ENCODE results near the gene RPL29.

RPL29 gene

DNA sequence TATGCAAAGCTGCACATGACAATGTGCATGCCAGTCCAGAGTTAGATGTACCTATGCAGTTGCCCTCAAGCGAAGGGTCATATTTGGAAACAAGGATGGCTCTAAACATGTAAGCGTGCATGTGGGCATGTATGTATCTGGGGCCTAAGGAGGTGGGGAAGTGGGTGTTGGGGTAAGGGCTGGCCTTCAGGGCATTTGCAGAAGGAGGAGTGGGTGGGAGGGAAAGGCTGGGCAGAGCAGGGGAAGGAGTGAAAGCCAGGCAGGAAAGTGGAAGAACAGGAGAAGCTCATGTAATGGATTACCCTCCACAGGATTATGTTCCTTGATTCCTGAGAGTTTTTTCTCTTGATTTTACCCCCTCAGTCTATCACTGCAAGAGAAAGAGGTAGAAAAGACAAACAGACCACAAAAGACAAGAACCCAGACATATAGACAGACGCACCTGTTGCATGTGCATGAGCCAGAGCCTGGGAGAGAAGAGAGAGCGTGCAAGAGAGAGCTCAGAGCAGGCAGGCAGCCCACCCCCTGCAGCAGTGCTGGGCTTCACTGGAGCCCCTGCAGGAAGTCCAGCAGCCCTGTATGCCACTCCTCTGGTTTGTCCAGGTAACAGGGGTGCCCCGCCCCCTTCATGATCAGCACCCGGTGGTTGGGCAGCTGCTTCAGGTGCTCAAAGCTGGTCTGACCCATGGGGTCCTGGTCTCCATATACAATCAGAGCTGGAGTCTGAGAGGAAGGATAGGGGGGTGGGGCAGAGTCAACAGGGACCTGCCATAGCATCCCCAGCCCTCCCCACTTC, 26.6 kb downstream of the RPL29 start:
- H3K9ac ChIP-seq (ENCODE audit: low read depth, low read length): 0 out of 2 replicates have a peak overlapping the region, but pooled peaks have one; percentile 29
- no peaks in the 10 kb centered on the region for H3K9me3 ChIP-seq (ENCODE audit: control insufficient read depth, insufficient read depth, low read length)
- H3K4me1 ChIP-seq (ENCODE audit: control insufficient read depth, insufficient read depth, low read length): peaks cover 28% of the 10 kb centered on the region
- H3K27ac ChIP-seq (ENCODE audit: low read depth, low read length): peak overlapping the region; percentile 86
- H3K4me3 ChIP-seq (ENCODE audit: low read depth, low read length): peak overlapping the region; percentile 68
- peaks cover 13% of the 10 kb centered on the region for H3K27me3 ChIP-seq (ENCODE audit: control insufficient read depth, insufficient read depth, low read length)
- no peaks in the 10 kb centered on the region for H3K36me3 ChIP-seq (ENCODE audit: control insufficient read depth, insufficient read depth, low read length)

DNA sequence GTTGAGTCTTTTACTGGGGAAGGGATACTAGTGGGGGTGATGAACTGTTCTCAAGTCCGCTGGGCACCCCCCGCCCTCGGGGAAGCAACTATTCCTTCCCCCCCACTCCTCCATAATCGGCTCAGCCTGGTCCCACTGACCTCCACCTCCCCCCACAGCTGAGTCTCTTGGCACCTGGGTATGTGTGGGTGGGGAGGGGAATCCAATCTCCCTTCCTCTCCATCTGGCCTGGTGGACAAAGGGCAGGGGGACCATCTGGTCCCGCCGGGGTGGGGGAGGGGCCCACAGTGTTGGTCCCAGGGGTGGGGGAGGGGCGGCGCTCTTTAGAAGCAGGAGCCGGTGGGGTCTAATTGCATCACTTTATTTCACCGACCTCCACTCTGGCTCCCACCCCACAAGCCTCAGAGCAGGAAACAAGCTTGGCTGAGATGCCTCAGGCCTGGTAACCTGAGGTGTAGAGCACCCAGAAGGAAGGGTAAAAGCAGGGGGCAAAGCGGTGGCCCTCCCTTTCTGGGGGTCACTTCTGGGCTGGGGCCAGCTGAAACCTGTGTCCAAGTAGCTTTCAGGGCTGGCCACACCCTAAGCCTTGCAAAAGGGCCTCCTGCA, 27.4 kb downstream of the RPL29 start:
- Histone ChIP-seq H3K27ac (ENCODE audit: low read depth, low read length) (peak overlapping the region; percentile 86), H3K36me3 (ENCODE audit: control insufficient read depth, insufficient read depth, low read length) (no peaks in the 10 kb centered on the region), H3K9ac (ENCODE audit: low read depth, low read length) (peak overlapping the region; percentile 86), H3K27me3 (ENCODE audit: control insufficient read depth, insufficient read depth, low read length) (peaks cover 12% of the 10 kb centered on the region), H3K9me3 (ENCODE audit: control insufficient read depth, insufficient read depth, low read length) (no peaks in the 10 kb centered on the region), H3K4me3 (ENCODE audit: low read depth, low read length) (peak overlapping the region; percentile 68), H3K4me1 (ENCODE audit: control insufficient read depth, insufficient read depth, low read length) (peaks cover 31% of the 10 kb centered on the region)

DNA sequence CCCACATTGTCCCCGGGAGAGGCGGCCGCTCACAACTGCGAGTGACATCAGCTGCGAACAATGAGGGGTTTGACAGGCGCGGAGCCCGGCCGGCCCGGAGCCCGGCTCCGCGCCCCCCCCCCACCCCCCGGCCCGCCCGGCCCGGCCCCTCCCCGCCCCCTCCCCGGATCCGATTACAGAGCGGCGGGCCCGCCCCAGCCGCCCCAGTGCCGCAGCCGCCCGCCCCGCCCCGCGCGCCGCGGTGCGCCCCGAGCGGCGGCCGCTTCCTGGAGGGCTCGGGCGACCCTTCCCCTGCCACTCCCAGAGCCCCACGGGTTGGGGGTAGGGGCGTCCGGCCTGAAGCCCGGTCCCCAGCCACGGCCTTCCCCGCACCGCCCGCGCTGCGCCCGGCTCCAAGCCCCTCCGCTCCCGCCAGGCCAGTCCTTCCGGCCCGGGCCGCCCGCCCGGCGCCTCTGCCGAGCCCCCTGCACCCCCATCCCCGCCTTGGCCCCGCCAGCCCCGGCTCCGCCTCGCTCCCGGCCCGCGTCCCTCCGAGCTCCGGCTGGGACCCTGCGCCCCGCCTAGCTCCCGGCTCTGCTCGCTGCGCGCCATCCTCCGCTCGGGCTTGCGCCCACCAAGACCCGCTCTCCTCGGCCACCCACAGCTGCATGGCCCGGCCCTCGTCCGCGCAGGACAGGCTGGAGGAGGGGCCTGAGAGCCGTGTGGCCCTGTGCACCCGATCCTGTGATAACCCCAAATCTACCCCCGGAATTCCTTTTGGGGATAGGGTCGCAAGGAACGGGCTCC, 28.1 kb downstream of the RPL29 start, which contains the start of gene PCBP4:
Gene PCBP4, minus strand, starts transcription at position 71 of the 786 bp plus-strand sequence. CDS start 6,214 bp downstream, outside the sequence.
- no peaks in the 10 kb centered on the region for H3K9me3 ChIP-seq (ENCODE audit: control insufficient read depth, insufficient read depth, low read length)
- peaks cover 31% of the 10 kb centered on the region for H3K4me1 ChIP-seq (ENCODE audit: control insufficient read depth, insufficient read depth, low read length)
- peak within 1 kb of the TSS; percentile 86 for H3K27ac ChIP-seq (ENCODE audit: low read depth, low read length)
- H3K9ac ChIP-seq (ENCODE audit: low read depth, low read length): peak within 1 kb of the TSS; percentile 86
- peaks cover 12% of the 10 kb centered on the region for H3K27me3 ChIP-seq (ENCODE audit: control insufficient read depth, insufficient read depth, low read length)
- no peaks in the 10 kb centered on the region for H3K36me3 ChIP-seq (ENCODE audit: control insufficient read depth, insufficient read depth, low read length)
- H3K4me3 ChIP-seq (ENCODE audit: low read depth, low read length): peak within 1 kb of the TSS; percentile 68

DNA sequence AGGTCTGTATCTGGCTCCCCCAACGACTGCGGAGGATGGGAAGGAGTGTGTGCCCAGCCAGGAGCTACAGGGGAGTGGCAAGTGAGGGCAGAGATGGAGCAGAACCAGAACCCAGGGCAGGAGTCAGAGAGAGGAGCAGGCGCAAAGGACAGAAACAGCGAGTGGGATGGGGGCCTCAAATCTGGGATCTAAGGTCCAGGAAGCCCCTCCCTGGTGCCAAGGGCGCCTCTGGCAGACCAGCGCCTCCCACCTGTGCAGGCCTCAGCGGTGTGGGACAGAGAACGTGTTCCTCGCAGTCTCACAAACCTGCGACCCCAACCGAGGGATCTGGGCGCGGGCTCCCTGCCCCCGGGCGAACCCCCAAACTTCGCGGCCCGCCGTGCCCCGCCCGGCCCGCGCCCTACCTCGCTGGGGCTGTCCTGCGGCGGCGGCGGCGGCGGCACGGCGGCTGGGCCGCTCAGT, 28.7 kb downstream of the RPL29 start:
- no peak overlapping the region for H3K9ac ChIP-seq (ENCODE audit: low read depth, low read length)
- H3K4me1 ChIP-seq (ENCODE audit: control insufficient read depth, insufficient read depth, low read length): peaks cover 31% of the 10 kb centered on the region
- H3K27ac ChIP-seq (ENCODE audit: low read depth, low read length): peak overlapping the region; percentile 47
- peaks cover 16% of the 10 kb centered on the region for H3K27me3 ChIP-seq (ENCODE audit: control insufficient read depth, insufficient read depth, low read length)
- H3K4me3 ChIP-seq (ENCODE audit: low read depth, low read length): peak overlapping the region; percentile 62
- no peaks in the 10 kb centered on the region for H3K9me3 ChIP-seq (ENCODE audit: control insufficient read depth, insufficient read depth, low read length)
- H3K36me3 ChIP-seq (ENCODE audit: control insufficient read depth, insufficient read depth, low read length): no peaks in the 10 kb centered on the region

DNA sequence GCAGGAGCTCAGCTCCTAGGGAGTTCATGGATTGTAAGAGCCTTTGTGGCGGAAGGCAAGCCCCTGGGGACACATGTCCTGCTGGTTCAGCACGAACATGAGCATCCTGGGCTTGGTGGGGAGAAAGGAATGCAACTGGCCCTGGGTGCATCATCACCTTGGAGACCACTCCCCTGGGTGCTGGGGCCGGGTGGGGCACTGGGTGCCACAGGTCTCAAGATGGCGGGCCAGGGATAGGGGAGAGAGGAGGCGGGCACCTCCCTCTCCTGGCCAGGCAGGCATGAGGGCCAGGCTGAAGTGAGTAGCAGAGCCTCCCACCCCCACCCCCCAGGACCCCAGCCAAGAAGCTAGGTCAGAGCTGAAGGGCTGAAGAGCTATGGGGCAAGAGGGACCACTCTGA, 29.2 kb downstream of the RPL29 start:
- H3K36me3 ChIP-seq (ENCODE audit: control insufficient read depth, insufficient read depth, low read length): no peaks in the 10 kb centered on the region
- H3K27me3 ChIP-seq (ENCODE audit: control insufficient read depth, insufficient read depth, low read length): peaks cover 17% of the 10 kb centered on the region
- no peak overlapping the region for H3K9ac ChIP-seq (ENCODE audit: low read depth, low read length)
- no peak overlapping the region for H3K27ac ChIP-seq (ENCODE audit: low read depth, low read length)
- peak overlapping the region; percentile 62; the same call in 1 of the 2 replicates for H3K4me3 ChIP-seq (ENCODE audit: low read depth, low read length)
- peaks cover 31% of the 10 kb centered on the region for H3K4me1 ChIP-seq (ENCODE audit: control insufficient read depth, insufficient read depth, low read length)
- no peaks in the 10 kb centered on the region for H3K9me3 ChIP-seq (ENCODE audit: control insufficient read depth, insufficient read depth, low read length)

DNA sequence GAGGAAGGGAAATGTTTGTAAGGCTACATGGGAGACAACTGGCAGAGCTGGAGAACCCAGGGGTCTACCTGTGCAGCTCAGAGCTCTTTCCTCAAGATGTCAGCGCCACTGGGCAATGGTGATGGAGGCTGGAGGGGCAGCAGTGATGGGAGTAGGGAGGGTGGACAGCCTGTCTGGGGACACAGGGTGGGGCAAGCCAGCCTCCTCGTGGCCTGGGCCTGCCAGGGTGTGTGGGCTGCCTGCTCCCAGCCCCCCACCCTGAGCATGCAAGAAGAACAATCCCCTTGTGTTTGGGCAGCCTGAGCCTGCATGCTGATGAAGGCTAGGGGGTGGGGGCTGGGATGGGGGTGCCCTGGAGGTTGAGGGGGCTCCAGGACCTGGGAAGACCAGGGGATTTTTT, 29.7 kb downstream of the RPL29 start:
- no peak overlapping the region for H3K9ac ChIP-seq (ENCODE audit: low read depth, low read length)
- no peak overlapping the region for H3K4me3 ChIP-seq (ENCODE audit: low read depth, low read length)
- no peak overlapping the region for H3K27ac ChIP-seq (ENCODE audit: low read depth, low read length)
- no peaks in the 10 kb centered on the region for H3K36me3 ChIP-seq (ENCODE audit: control insufficient read depth, insufficient read depth, low read length)
- H3K27me3 ChIP-seq (ENCODE audit: control insufficient read depth, insufficient read depth, low read length): peaks cover 17% of the 10 kb centered on the region
- H3K4me1 ChIP-seq (ENCODE audit: control insufficient read depth, insufficient read depth, low read length): peaks cover 31% of the 10 kb centered on the region
- H3K9me3 ChIP-seq (ENCODE audit: control insufficient read depth, insufficient read depth, low read length): no peaks in the 10 kb centered on the region

DNA sequence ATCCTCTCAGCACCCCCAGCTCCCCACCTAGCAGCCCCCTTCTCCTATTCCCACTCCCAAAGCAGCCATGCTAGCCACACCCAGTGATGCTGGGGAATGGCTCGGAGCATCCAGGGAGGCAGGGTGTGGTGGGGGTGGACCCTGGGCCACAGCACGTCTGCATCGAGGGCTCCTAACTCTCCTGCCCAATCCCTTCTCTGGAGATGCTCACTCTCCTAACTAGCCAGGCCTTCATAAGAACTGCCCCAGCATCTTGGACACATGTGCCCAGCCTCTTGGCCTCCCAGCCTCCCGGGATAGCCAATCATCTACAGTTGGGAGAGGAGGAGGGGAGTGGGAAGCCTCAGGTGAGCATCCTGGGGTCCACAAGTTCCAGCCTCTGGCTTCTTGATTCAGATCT, 31.2 kb downstream of the RPL29 start:
- peaks cover 29% of the 10 kb centered on the region for H3K4me1 ChIP-seq (ENCODE audit: control insufficient read depth, insufficient read depth, low read length)
- H3K27me3 ChIP-seq (ENCODE audit: control insufficient read depth, insufficient read depth, low read length): peaks cover 17% of the 10 kb centered on the region
- no peak overlapping the region for H3K9ac ChIP-seq (ENCODE audit: low read depth, low read length)
- H3K9me3 ChIP-seq (ENCODE audit: control insufficient read depth, insufficient read depth, low read length): no peaks in the 10 kb centered on the region
- no peaks in the 10 kb centered on the region for H3K36me3 ChIP-seq (ENCODE audit: control insufficient read depth, insufficient read depth, low read length)
- no peak overlapping the region for H3K4me3 ChIP-seq (ENCODE audit: low read depth, low read length)
- no peak overlapping the region for H3K27ac ChIP-seq (ENCODE audit: low read depth, low read length)

DNA sequence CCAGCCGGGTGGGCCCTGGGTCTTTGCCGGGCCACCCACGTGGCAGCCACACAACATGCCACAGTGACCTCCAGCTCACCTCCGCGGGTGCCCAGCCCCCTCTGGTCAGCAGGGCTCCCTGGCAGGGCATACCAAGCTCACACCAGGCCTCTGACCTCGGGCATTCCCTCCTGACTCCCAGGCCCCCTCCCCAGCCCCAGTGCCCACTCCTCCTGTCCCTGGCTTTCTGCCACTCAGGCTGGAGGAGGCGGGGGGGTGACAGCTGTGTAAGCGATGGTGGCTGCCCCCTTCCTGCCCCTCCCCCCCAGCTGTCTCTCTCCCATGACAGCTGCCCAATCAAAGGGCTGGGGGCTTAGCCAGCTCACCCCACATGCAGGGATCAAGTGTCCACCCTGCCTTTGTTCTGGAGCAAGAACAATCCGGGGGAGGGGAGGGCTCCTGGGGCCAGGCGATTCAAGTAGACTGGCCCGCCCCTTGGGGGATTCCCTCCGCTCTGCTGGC, 31.7 kb downstream of the RPL29 start:
- H3K27me3 ChIP-seq (ENCODE audit: control insufficient read depth, insufficient read depth, low read length): peaks cover 17% of the 10 kb centered on the region
- H3K27ac ChIP-seq (ENCODE audit: low read depth, low read length): no peak overlapping the region
- no peak overlapping the region for H3K4me3 ChIP-seq (ENCODE audit: low read depth, low read length)
- no peaks in the 10 kb centered on the region for H3K9me3 ChIP-seq (ENCODE audit: control insufficient read depth, insufficient read depth, low read length)
- H3K9ac ChIP-seq (ENCODE audit: low read depth, low read length): no peak overlapping the region
- H3K4me1 ChIP-seq (ENCODE audit: control insufficient read depth, insufficient read depth, low read length): peaks cover 23% of the 10 kb centered on the region
- no peaks in the 10 kb centered on the region for H3K36me3 ChIP-seq (ENCODE audit: control insufficient read depth, insufficient read depth, low read length)

DNA sequence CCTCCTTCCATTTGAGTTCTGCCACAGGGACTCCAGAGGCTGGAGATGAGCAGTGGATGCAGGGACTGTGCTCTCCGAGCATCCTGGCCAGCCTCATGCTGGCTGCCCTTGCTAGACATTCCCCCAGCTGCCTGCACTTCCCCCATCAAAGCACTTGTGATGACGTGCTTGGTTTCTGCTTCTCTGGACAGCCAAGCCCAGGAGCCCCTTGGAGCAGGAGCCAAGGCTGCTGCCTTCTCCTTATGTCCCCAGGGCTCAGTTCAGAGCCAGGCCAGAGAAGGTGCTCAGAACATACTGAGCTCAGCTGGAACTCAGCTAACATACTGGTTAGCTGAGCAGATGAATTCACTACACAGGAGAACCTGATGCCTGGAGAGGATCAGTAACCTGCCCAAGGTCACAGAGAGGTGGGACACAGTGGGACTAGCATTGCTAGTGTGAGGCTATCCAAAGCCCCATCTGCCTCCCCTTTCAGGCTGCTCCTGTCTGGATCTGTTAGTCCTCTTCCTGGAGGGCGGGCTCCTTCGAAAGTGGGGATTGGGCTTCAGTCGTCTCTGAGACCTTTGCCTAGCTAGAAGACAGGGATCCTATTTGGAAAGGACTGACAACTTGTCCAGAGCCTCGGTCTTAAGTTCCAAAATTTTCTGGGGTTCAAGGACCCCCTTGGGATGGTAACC, 32.7 kb downstream of the RPL29 start:
- peaks cover 17% of the 10 kb centered on the region for H3K27me3 ChIP-seq (ENCODE audit: control insufficient read depth, insufficient read depth, low read length)
- no peaks in the 10 kb centered on the region for H3K9me3 ChIP-seq (ENCODE audit: control insufficient read depth, insufficient read depth, low read length)
- no peak overlapping the region for H3K9ac ChIP-seq (ENCODE audit: low read depth, low read length)
- H3K4me1 ChIP-seq (ENCODE audit: control insufficient read depth, insufficient read depth, low read length): peaks cover 16% of the 10 kb centered on the region
- no peak overlapping the region for H3K4me3 ChIP-seq (ENCODE audit: low read depth, low read length)
- H3K27ac ChIP-seq (ENCODE audit: low read depth, low read length): no peak overlapping the region
- H3K36me3 ChIP-seq (ENCODE audit: control insufficient read depth, insufficient read depth, low read length): no peaks in the 10 kb centered on the region
